ENCODE measurements around the gene QPRT. TPM values are rescaled to one million over a fixed set of nuclear protein-coding genes. Genes with fewer than 3 reads are reported as not detected.

QPRT gene
- total and polyA plus RNA-seq, 2 donors (not counting 3 experiments of a cell fraction or from before 2014, with no cell fraction given) = 0.40 to 0.44 TPM

DNA sequence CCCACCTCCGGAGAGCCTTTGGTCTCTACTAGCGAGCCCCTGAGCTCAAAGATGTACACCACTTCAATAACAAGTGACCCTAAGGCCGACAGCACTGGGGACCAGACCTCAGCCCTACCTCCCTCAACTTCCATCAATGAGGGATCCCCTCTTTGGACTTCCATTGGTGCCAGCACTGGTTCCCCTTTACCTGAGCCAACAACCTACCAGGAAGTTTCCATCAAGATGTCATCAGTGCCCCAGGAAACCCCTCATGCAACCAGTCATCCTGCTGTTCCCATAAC lies 15.2 kb upstream of the QPRT start:
- Histone ChIP-seq H3K36me3 (ENCODE audit: control insufficient read depth in 2 of 2, extremely low read depth in 1 of 2, insufficient read depth in 2 of 2, low read length in 2 of 2) (no peaks in the 10 kb centered on the region), H3K9ac (replicated peaks; ENCODE audit: extremely low read depth, insufficient read depth, low read length) (no peak overlapping the region), H3K27ac (ENCODE audit: insufficient read depth, low read depth, low read length) (no peak overlapping the region), H3K4me1 (ENCODE audit: control insufficient read depth, extremely low read depth, insufficient read depth, low read length) (no peaks in the 10 kb centered on the region), H3K9me1 (replicated peaks; ENCODE audit: control insufficient read depth, extremely low read depth, insufficient read depth, low read length) (no peaks in the 10 kb centered on the region), H3K4me3 (replicated peaks in 1 of 3; ENCODE audit: insufficient read depth in 1 of 3, low read depth in 1 of 3, low read length in 3 of 3) (no peak overlapping the region), H4K20me1 (replicated peaks; ENCODE audit: control insufficient read depth, extremely low read depth, insufficient read depth, low read length) (no peaks in the 10 kb centered on the region), H3K27me3 (ENCODE audit: control insufficient read depth in 2 of 2, insufficient read depth in 2 of 2, low read length in 2 of 2) (no peaks in the 10 kb centered on the region), H3K4me2 (ENCODE audit: insufficient read depth, low read length) (no peak overlapping the region), H3K9me3 (replicated peaks; ENCODE audit: control insufficient read depth, insufficient read depth, low read length) (no peaks in the 10 kb centered on the region), H2AFZ (ENCODE audit: low read depth, low read length) (no peak overlapping the region), H3K79me2 (ENCODE audit: control insufficient read depth, insufficient read depth, low read length) (no peaks in the 10 kb centered on the region)
- ChIA-PET CTCF (no interaction called here), POLR2A (no interaction called here)
- FAIRE-seq (no peak), DNase-seq (ENCODE audit: low read depth, low spot score) (no peak)
- TF ChIP-seq POLR2AphosphoS5 (IDR thresholded peaks at IDR 0.05; ENCODE audit: insufficient read depth, low read depth, low read length) (no peak), MYC (IDR thresholded peaks at IDR 0.05; ENCODE audit: low read depth, low read length) (no peak), GATA2 (IDR thresholded peaks at IDR 0.05; ENCODE audit: insufficient read depth, insufficient read length, low read depth, low read length) (no peak), JUN (IDR thresholded peaks at IDR 0.05; ENCODE audit: borderline replicate concordance, insufficient read depth, insufficient read length, low read depth) (no peak), POLR2A (IDR thresholded peaks at IDR 0.05; ENCODE audit: low read depth, low read length) (no peak), EZH2 (IDR thresholded peaks at IDR 0.05; ENCODE audit: borderline replicate concordance, low read depth, low read length, severe bottlenecking) (no peak), FOS (IDR thresholded peaks at IDR 0.05; ENCODE audit: borderline replicate concordance, insufficient read depth, low read length) (no peak)
- TF ChIP-seq, protein P1, sequence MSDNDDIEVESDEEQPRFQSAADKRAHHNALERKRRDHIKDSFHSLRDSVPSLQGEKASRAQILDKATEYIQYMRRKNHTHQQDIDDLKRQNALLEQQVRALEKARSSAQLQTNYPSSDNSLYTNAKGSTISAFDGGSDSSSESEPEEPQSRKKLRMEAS (IDR thresholded peaks at IDR 0.05; ENCODE audit: insufficient read depth, insufficient read length) = no peak
- TF ChIP-seq, protein P2, sequence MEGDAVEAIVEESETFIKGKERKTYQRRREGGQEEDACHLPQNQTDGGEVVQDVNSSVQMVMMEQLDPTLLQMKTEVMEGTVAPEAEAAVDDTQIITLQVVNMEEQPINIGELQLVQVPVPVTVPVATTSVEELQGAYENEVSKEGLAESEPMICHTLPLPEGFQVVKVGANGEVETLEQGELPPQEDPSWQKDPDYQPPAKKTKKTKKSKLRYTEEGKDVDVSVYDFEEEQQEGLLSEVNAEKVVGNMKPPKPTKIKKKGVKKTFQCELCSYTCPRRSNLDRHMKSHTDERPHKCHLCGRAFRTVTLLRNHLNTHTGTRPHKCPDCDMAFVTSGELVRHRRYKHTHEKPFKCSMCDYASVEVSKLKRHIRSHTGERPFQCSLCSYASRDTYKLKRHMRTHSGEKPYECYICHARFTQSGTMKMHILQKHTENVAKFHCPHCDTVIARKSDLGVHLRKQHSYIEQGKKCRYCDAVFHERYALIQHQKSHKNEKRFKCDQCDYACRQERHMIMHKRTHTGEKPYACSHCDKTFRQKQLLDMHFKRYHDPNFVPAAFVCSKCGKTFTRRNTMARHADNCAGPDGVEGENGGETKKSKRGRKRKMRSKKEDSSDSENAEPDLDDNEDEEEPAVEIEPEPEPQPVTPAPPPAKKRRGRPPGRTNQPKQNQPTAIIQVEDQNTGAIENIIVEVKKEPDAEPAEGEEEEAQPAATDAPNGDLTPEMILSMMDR (IDR thresholded peaks at IDR 0.05; ENCODE audit: extremely low read depth in 1 of 2, insufficient read depth in 1 of 2, low read depth in 1 of 2, low read length in 2 of 2) = no peak
- no TSS peak for BruUV-seq (replicated peaks)
- dilution Hi-C loops (cut with MboI; ENCODE audit: extremely low pct_ligation_motif_present, low sequenced_read_pairs) (no loop called here), intact Hi-C loops (cut with micrococcal nuclease) (no loop called here)

All from endothelial cell of umbilical vein (primary cell).